WI38 (cell line): ENCODE data around the gene MUC6.

ENCODE experiments used
- H3K4me3 ChIP-seq: 2 replicates; pipeline ENCODE4 v1.5.1; 2011; ENCODE audit warnings: low read depth, mild to moderate bottlenecking, control low read depth, low read length
- TF ChIP-seq, protein P1 (sequence below): IDR thresholded peaks from 2 replicates; pipeline ENCODE4 v1.5.1; 2012; ENCODE audit warnings: low read depth, mild to moderate bottlenecking, control low read depth, low read length

Gene MUC6, protein sequence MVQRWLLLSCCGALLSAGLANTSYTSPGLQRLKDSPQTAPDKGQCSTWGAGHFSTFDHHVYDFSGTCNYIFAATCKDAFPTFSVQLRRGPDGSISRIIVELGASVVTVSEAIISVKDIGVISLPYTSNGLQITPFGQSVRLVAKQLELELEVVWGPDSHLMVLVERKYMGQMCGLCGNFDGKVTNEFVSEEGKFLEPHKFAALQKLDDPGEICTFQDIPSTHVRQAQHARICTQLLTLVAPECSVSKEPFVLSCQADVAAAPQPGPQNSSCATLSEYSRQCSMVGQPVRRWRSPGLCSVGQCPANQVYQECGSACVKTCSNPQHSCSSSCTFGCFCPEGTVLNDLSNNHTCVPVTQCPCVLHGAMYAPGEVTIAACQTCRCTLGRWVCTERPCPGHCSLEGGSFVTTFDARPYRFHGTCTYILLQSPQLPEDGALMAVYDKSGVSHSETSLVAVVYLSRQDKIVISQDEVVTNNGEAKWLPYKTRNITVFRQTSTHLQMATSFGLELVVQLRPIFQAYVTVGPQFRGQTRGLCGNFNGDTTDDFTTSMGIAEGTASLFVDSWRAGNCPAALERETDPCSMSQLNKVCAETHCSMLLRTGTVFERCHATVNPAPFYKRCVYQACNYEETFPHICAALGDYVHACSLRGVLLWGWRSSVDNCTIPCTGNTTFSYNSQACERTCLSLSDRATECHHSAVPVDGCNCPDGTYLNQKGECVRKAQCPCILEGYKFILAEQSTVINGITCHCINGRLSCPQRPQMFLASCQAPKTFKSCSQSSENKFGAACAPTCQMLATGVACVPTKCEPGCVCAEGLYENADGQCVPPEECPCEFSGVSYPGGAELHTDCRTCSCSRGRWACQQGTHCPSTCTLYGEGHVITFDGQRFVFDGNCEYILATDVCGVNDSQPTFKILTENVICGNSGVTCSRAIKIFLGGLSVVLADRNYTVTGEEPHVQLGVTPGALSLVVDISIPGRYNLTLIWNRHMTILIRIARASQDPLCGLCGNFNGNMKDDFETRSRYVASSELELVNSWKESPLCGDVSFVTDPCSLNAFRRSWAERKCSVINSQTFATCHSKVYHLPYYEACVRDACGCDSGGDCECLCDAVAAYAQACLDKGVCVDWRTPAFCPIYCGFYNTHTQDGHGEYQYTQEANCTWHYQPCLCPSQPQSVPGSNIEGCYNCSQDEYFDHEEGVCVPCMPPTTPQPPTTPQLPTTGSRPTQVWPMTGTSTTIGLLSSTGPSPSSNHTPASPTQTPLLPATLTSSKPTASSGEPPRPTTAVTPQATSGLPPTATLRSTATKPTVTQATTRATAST (N-terminal part only)

DNA sequence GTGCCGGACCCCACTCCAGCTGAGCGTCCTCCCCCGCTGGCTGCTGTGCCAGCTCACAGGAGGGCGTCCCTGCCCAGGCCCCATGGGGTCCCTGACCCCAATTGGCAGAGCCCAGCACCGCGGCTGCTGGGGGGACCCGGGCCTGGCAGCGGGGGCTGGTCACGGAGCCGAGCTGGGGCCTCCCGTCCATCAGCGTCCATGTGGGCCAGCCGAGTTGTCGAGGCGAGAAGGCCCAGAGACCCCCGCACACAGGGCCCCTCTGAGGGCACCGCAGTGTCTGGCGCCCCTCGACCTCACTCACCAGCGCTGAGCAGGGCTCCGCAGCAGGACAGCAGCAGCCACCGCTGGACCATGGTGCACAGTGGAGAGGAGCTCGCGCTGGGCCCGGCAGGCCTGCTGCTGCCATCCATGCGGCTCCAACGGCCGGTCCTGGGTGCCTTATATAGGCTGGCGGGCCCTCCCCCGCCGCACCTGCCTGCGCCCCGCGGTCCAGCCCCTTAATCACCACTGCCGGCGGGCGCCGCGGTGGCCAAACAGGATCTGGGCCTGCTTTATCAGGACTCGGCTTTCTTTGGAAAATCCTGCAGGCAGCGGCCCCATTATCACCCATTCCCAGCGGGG lies at the start of gene MUC6:
TSS of gene MUC6 (minus strand) at position 416 of the 621 bp plus-strand sequence. CDS start at position 353, 63 bp downstream.
- no peak within 1 kb of the TSS for H3K4me3 ChIP-seq

DNA sequence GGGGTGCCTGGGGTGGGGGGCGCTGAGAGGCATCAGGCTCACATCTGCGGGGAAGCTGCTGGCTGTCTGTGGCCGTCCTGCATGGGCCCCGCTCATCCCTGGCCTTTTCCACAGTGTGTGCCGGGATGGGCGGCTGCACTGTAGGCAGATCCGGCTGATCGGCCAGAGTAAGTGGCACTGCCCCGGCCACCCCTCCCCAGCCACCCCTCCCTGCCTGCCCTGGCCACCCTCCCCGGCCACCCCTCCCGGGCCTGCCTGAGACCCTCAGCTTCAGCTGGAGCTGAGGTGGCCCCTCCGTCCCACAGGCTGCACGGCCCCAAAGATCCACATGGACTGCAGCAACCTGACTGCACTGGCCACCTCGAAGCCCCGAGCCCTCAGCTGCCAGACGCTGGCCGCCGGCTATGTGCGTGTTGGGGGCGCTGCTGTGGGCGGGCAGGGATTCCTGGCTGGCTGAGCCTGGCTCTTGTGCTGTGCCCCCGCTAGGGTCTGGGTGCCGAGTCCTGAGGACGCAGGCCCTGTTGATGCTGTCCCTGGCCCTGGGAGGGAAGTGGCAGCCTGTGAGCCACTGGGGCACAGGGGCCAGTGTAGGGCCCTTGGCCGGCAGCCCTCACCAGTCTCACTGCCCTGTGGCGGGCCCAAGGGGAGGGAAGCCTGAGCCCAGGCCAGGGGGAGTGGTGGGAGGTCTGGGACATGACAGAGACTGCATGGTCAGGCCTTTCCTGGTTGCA lies 49.1 kb upstream of the MUC6 start:
- no peak overlapping the region for H3K4me3 ChIP-seq
- TF ChIP-seq, protein P1, sequence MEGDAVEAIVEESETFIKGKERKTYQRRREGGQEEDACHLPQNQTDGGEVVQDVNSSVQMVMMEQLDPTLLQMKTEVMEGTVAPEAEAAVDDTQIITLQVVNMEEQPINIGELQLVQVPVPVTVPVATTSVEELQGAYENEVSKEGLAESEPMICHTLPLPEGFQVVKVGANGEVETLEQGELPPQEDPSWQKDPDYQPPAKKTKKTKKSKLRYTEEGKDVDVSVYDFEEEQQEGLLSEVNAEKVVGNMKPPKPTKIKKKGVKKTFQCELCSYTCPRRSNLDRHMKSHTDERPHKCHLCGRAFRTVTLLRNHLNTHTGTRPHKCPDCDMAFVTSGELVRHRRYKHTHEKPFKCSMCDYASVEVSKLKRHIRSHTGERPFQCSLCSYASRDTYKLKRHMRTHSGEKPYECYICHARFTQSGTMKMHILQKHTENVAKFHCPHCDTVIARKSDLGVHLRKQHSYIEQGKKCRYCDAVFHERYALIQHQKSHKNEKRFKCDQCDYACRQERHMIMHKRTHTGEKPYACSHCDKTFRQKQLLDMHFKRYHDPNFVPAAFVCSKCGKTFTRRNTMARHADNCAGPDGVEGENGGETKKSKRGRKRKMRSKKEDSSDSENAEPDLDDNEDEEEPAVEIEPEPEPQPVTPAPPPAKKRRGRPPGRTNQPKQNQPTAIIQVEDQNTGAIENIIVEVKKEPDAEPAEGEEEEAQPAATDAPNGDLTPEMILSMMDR: no peak

More for the DNA sequence above, at the start of gene MUC6:
- TF ChIP-seq, protein P1: no peak

DNA sequence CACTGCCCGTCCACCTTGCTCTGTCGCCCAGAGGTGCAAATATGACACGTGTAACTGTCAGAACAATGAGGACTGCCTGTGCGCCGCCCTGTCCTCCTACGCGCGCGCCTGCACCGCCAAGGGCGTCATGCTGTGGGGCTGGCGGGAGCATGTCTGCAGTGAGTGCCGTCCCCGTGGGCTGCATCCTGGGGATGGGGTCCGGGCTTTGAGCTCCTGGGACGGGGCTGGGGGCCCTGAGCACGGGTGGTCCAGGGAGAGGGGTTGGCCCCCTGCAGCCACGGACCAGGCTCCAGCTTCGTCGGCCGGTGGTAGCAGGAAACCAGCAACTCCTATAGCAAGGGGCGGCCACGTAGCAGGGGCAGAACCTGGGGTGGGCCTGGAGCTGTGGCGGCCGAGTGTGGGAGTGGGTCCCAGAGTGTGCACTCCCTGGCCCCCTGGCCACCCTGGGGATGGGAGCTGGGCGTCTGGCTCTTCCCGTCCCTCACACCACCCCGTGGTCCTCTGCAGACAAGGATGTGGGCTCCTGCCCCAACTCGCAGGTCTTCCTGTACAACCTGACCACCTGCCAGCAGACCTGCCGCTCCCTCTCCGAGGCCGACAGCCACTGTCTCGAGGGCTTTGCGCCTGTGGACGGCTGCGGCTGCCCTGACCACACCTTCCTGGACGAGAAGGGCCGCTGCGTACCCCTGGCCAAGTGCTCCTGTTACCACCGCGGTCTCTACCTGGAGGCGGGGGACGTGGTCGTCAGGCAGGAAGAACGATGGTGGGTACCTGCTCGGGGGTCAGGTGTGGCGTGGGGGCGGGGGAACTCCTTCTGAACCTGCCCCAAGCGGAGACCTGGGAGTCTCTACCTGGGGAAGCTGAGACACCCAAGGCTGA lies 48.3 kb upstream of the MUC6 start:
- no peak overlapping the region for H3K4me3 ChIP-seq
- TF ChIP-seq, protein P1: no peak

DNA sequence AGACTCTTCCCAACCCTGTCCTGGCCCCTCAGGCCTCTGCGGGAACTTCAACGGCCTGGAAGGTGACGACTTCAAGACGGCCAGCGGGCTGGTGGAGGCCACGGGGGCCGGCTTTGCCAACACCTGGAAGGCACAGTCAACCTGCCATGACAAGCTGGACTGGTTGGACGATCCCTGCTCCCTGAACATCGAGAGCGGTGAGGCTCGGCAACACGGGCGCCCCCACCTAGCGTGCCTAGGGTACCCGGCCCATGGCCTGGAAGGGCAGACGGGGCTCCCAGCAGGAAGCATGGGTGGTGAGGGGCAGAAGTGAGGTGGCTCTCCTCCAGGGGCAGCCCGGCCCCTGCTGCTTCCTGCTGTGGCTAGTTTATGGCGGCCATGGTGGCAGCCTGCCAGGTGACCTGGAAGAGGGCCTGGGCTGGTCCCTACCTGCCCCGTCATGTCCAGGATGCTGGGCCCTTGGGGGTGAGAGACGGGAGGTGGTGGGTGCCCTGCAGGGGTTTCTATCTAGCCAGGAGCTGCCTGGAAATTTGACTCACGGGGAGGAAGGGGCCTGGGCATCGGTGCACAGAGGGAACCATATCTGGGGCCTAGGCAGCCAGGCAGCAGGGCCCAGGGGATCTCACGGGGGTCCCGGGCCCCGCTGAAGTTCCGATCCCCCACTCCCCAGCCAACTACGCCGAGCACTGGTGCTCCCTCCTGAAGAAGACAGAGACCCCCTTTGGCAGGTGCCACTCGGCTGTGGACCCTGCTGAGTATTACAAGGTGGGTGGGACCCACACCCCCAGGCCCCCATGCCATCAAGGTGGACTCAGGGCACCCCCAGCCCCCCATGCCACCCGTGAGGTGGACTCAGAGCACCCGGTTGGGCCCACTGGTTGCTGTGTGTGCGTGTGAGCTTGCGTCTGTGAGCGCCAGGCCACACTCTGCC lies 47.4 kb upstream of the MUC6 start:
- TF ChIP-seq, protein P1: no peak
- no peak overlapping the region for H3K4me3 ChIP-seq

DNA sequence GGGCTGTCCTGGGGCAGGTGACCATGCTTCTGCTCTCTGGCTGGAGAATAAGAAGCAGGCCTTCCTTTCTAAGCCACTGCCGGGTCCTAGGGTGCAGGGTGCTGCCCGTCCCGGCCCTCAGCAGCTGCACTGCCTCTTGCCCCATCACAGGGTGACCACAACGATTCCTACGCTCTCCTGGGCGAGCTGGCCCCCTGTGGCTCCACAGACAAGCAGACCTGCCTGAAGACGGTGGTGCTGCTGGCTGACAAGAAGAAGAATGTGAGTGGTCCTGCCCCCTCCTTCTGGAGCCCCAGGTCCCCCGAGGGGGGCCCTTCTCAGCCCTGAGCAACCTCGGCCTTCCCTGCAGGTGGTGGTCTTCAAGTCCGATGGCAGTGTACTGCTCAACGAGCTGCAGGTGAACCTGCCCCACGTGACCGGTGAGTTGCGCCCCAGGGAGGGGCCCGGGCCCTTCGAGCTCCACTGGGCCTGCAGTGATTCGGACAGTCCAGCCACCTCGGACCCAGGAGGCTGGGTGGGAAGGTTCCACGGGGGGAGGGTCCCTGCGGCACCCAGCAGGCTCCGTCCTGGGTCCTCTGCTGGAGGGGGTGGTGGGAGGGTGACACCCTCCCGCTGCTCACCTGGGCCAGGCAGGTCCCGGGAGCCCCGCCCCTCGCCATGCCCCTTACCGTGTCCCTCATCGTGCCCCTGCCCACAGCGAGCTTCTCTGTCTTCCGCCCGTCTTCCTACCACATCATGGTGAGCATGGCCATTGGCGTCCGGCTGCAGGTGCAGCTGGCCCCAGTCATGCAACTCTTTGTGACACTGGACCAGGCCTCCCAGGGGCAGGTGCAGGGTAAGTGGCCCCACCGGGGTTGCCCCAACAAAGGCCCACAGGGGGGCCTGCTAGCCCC lies 46.5 kb upstream of the MUC6 start:
- H3K4me3 ChIP-seq: no peak overlapping the region
- TF ChIP-seq, protein P1: no peak
